ENCODE data around the gene ABCD2. TPM values are rescaled to one million over a fixed set of nuclear protein-coding genes. Genes with fewer than 3 reads are reported as not detected.

The ABCD2 gene
- total and polyA plus RNA-seq, 9 of the 15 experiments (the other 6 are each of a cell fraction or from before 2014, with no cell fraction given), result 0.01 to 0.08 (median 0.04) TPM; not detected in 3

DNA sequence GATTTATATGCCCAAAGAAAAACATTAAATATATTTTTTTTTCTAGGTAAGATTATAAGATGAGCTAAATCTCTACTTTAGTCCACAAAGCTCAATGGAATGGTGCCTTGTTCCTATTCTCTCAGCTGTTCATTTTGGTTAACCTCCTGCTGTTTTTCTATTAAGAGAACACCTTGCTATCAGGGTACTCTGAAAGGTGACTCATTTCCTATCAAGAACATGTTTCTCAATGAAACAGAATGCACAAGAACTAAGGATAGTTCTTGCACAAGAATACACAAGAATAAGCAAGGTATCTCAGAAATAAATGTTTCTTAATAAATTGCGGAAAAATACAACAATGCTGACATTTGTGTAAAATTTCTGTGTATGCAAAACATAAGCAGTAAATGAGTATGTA is 14.1 kb downstream of the ABCD2 start:
- Histone ChIP-seq H2AFZ (ENCODE audit: low read depth, low read length) (no peak overlapping the region), H3K9me1 (ENCODE audit: control insufficient read depth, insufficient read depth, low read length) (no peaks in the 10 kb centered on the region), H3K79me2 (ENCODE audit: control insufficient read depth, insufficient read depth, low read length) (no peaks in the 10 kb centered on the region), H3K27me3 (ENCODE audit: control insufficient read depth in 2 of 2, insufficient read depth in 2 of 2, low read length in 2 of 2) (no peaks in the 10 kb centered on the region), H3K4me2 (ENCODE audit: insufficient read depth, low read length) (no peak overlapping the region), H4K20me1 (replicated peaks; ENCODE audit: control insufficient read depth, insufficient read depth, low read length) (no peaks in the 10 kb centered on the region), H3K4me3 (no peak overlapping the region), H3K27ac (ENCODE audit: extremely low read depth, low read depth, low read length) (no peak overlapping the region), H3K9ac (ENCODE audit: insufficient read depth in 1 of 2, low read depth in 2 of 2, low read length in 2 of 2) (no peak overlapping the region), H3K9me3 (replicated peaks; ENCODE audit: control insufficient read depth, insufficient read depth, low read depth, low read length) (no peaks in the 10 kb centered on the region), H3K36me3 (ENCODE audit: control insufficient read depth, insufficient read depth, low read length) (no peaks in the 10 kb centered on the region), H3K4me1 (replicated peaks in 1 of 2; ENCODE audit: control insufficient read depth in 2 of 2, insufficient read depth in 2 of 2, low read length in 2 of 2) (no peaks in the 10 kb centered on the region)
- BruUV-seq (replicated peaks), result no TSS peak
- intact Hi-C loops (cut with micrococcal nuclease) (no loop called here), in situ Hi-C loops (cut with MboI) (no loop called here)
- 50% methylated on average over 1 of the region's 1 CpG for WGBS (ENCODE audit: insufficient coverage, low coverage, missing lambda C conversion rate)
- no peak for FAIRE-seq
- DNase-seq (ENCODE audit: extremely low read depth in 1 of 4, low spot score in 3 of 4), result no peak
- ChIA-PET CTCF (ENCODE audit: low intra/inter-chr PET ratio) (no interaction called here), POLR2A (no interaction called here)
- TF ChIP-seq ZNF695 (CRISPR knock-in tag; IDR thresholded peaks at IDR 0.05), result no peak
- TF ChIP-seq GATAD2B (IDR thresholded peaks at IDR 0.05; ENCODE audit: borderline replicate concordance), result no peak
- TF ChIP-seq NR3C1 (CRISPR knock-in tag; IDR thresholded peaks at IDR 0.05), result no peak
- TF ChIP-seq KDM1A (IDR thresholded peaks at IDR 0.05), result no peak
- TF ChIP-seq ZBED1 (IDR thresholded peaks at IDR 0.05), result no peak
- no peak for TF ChIP-seq FIP1L1 (IDR thresholded peaks at IDR 0.05; ENCODE audit: low read depth, low read length, poor library complexity, severe bottlenecking)
- no peak for TF ChIP-seq ZBTB2 (IDR thresholded peaks at IDR 0.05)
- no peak for TF ChIP-seq MYC (IDR thresholded peaks at IDR 0.05; ENCODE audit: low read depth, low read length)
- no peak for TF ChIP-seq MYC (CRISPR knock-in tag; IDR thresholded peaks at IDR 0.05; ENCODE audit: borderline replicate concordance, low read depth)
- TF ChIP-seq ZBTB17 (CRISPR knock-in tag; IDR thresholded peaks at IDR 0.05), result no peak
- no peak for TF ChIP-seq ZNF140 (CRISPR knock-in tag; IDR thresholded peaks at IDR 0.05)
- TF ChIP-seq ZNF121 (CRISPR knock-in tag; conservative IDR thresholded peaks at IDR 0.05), result no peak
- no peak for TF ChIP-seq PHF8 (IDR thresholded peaks at IDR 0.05; ENCODE audit: borderline replicate concordance, low read length)
- TF ChIP-seq MTA2 (IDR thresholded peaks at IDR 0.05; ENCODE audit: low read depth), result no peak
- TF ChIP-seq POLR2H (tag; IDR thresholded peaks at IDR 0.05; ENCODE audit: low read depth), result no peak
- TF ChIP-seq SMARCA4 (IDR thresholded peaks at IDR 0.05), result no peak
- no peak for ATAC-seq
